Left renal cortex interstitium (tissue), 4 donors: ENCODE data around the gene TPT1. TPM values are rescaled to one million over a fixed set of nuclear protein-coding genes. Genes with fewer than 3 reads are reported as not detected.
A peak's percentile ranks its signal among the peaks of the same experiment; 100 is the strongest.
"Not testable (repeated sequence)": the region's sequence is repeated elsewhere in the genome, so short reads cannot be mapped to it uniquely, and the experiment has no call there.

ENCODE experiments used
- DNase-seq, 4 donors: peaks; one replicate each; pipeline ENCODE4 v3.0.0-alpha.2; 2013; ENCODE audit warnings: low read depth in 4 of 4, low spot score in 2 of 4, missing footprints in 1 of 4
- polyA plus RNA-seq, 4 donors: library from polyadenylated mRNA; unstranded; fragments of 120-200 nt; gene quantifications; one replicate each; pipeline ENCODE4 v1.2.1, GENCODE V29; 2013; ENCODE audit not compliant: insufficient read length in 4 of 4

TPT1 gene
- polyA plus RNA-seq, 4 donors = 6,025 to 6,976 (median 6,405) TPM

GRCh38 chr13:45368571-45368970 is 27.6 kb upstream of the TPT1 start:
- no peak for DNase-seq

GRCh38 chr13:45368005-45368404 is 27.0 kb upstream of the TPT1 start:
- DNase-seq = no peak

GRCh38 chr13:45367358-45367757 is 26.4 kb upstream of the TPT1 start:
- DNase-seq = no peak

- no peak for DNase-seq
Measured at GRCh38 chr13:45365558-45365885, 24.5 kb upstream of the TPT1 start.

GRCh38 chr13:45364876-45365557 is 24.0 kb upstream of the TPT1 start:
- no peak for DNase-seq

- no peak for DNase-seq
Measured at GRCh38 chr13:45362939-45363338, 22.0 kb upstream of the TPT1 start.

- DNase-seq = no peak
Measured at GRCh38 chr13:45361596-45362206, 20.7 kb upstream of the TPT1 start.

GRCh38 chr13:45356966-45357672 is 16.1 kb upstream of the TPT1 start:
- DNase-seq = no peak

- DNase-seq = no peak
Measured at GRCh38 chr13:45353895-45354294, 12.9 kb upstream of the TPT1 start.

- no peak for DNase-seq
Measured at GRCh38 chr13:45352031-45352430, 11.0 kb upstream of the TPT1 start.

GRCh38 chr13:45350152-45350551 is 9.2 kb upstream of the TPT1 start:
- no peak for DNase-seq

GRCh38 chr13:45349438-45349837 is 8.5 kb upstream of the TPT1 start:
- DNase-seq = no peak

GRCh38 chr13:45344064-45344463 is 3.1 kb upstream of the TPT1 start:
- DNase-seq = not testable (repeated sequence)

- not testable (repeated sequence) for DNase-seq
Measured at GRCh38 chr13:45343102-45343501, 2.1 kb upstream of the TPT1 start.

- DNase-seq = not testable (repeated sequence)
Measured at GRCh38 chr13:45342668-45343067, 1.7 kb upstream of the TPT1 start.

- peak; percentile 37 to 69 (median 45) for DNase-seq
Measured at GRCh38 chr13:45341799-45342500, 967 bp upstream of the TPT1 start.

- DNase-seq = peak; percentile 77 to 93 (median 83)
Measured at GRCh38 chr13:45340422-45341033, 455 bp downstream of the TPT1 start.

- DNase-seq = no peak
Measured at GRCh38 chr13:45339867-45340266, 1.1 kb downstream of the TPT1 start.

GRCh38 chr13:45339399-45339798 is 1.6 kb downstream of the TPT1 start:
- DNase-seq = no peak

GRCh38 chr13:45337803-45338202 is 3.2 kb downstream of the TPT1 start:
- DNase-seq = no peak

- no peak for DNase-seq
Measured at GRCh38 chr13:45337395-45337794, 3.6 kb downstream of the TPT1 start.
